GM23338 (cell line): ENCODE data around the gene KCND2. TPM values are rescaled to one million over a fixed set of nuclear protein-coding genes. Genes with fewer than 3 reads are reported as not detected.

ENCODE experiments used
- ATAC-seq: fragments of 200-7000 bp; cut with Tn5 transposase; 3 replicates; pipeline ENCODE4 v1.9.1; 2020
- DNase-seq: peaks from one replicate; pipeline ENCODE4 v3.0.0-alpha.2; 2015; ENCODE audit warnings: low spot score
- H2AFZ ChIP-seq: fragments of 200-600 bp; sonication (generic); 2 replicates; pipeline ENCODE4 v1.8.0; 2016; ENCODE audit warnings: antibody characterized with exemption, mild to moderate bottlenecking, moderate library complexity
- H3F3A ChIP-seq: fragments of 200-600 bp; sonication (generic); replicated peaks from 2 replicates; pipeline ENCODE4 v1.8.0; 2017; ENCODE audit warnings: antibody characterized with exemption, mixed run types, low read depth
- H3K27ac ChIP-seq: fragments of 200-600 bp; sonication (generic); 2 replicates; pipeline ENCODE4 v1.6.1; 2016; ENCODE audit warnings: low read depth
- H3K27me3 ChIP-seq: fragments of 200-600 bp; sonication (generic); 2 replicates; pipeline ENCODE4 v1.8.0; 2016; ENCODE audit warnings: mild to moderate bottlenecking, mixed run types, moderate library complexity; ENCODE audit not compliant: insufficient read depth
- H3K36me3 ChIP-seq: fragments of 200-600 bp; sonication (generic); 2 replicates; pipeline ENCODE4 v1.8.0; 2016; ENCODE audit warnings: mild to moderate bottlenecking; ENCODE audit not compliant: insufficient read depth
- H3K4me1 ChIP-seq: fragments of 200-600 bp; sonication (generic); 2 replicates; pipeline ENCODE4 v1.8.0; 2016; ENCODE audit warnings: mild to moderate bottlenecking, moderate library complexity; ENCODE audit not compliant: insufficient read depth
- H3K4me2 ChIP-seq: fragments of 200-600 bp; sonication (generic); 2 replicates; pipeline ENCODE4 v1.7.1; 2017; ENCODE audit warnings: mixed run types
- H3K4me3 ChIP-seq: fragments of 200-600 bp; sonication (generic); 2 replicates; pipeline ENCODE4 v1.6.1; 2016; ENCODE audit warnings: mixed run types
- H3K79me2 ChIP-seq: fragments of 200-600 bp; sonication (generic); replicated peaks from 2 replicates; pipeline ENCODE4 v1.8.0; 2017; ENCODE audit warnings: mild to moderate bottlenecking; ENCODE audit not compliant: insufficient read depth
- H3K9me2 ChIP-seq: fragments of 200-600 bp; sonication (generic); 2 replicates; pipeline ENCODE4 v1.8.0; 2017; ENCODE audit not compliant: insufficient read depth
- H4K20me1 ChIP-seq: fragments of 200-600 bp; sonication (generic); replicated peaks from 2 replicates; pipeline ENCODE4 v1.8.0; 2017; ENCODE audit warnings: mild to moderate bottlenecking; ENCODE audit not compliant: insufficient read depth
- H3K27ac Mint-ChIP-seq: 2 replicates; pipeline ENCODE4 v1.8.0; 2020; ENCODE audit warnings: inconsistent platforms, mild to moderate bottlenecking, moderate library complexity, mixed read lengths
- H3K27me3 Mint-ChIP-seq: 3 replicates; pipeline ENCODE4 v1.8.0; 2022; ENCODE audit warnings: low read depth, mild to moderate bottlenecking, moderate library complexity, mixed read lengths, inconsistent platforms; ENCODE audit not compliant: insufficient read depth, poor library complexity
- H3K36me3 Mint-ChIP-seq: 3 replicates; pipeline ENCODE4 v1.8.0; 2021; ENCODE audit warnings: low read depth, mild to moderate bottlenecking, inconsistent platforms, moderate library complexity, mixed read lengths
- H3K4me1 Mint-ChIP-seq: 3 replicates; pipeline ENCODE4 v1.8.0; 2020; ENCODE audit warnings: mild to moderate bottlenecking, inconsistent platforms, mixed read lengths
- H3K4me3 Mint-ChIP-seq: 3 replicates; pipeline ENCODE4 v1.8.0; 2021; ENCODE audit warnings: moderate library complexity, mild to moderate bottlenecking, inconsistent platforms, mixed read lengths
- H3K9me3 Mint-ChIP-seq: 3 replicates; pipeline ENCODE4 v1.8.0; 2020; ENCODE audit warnings: moderate library complexity, mild to moderate bottlenecking, inconsistent platforms, mixed read lengths
- CREB1 ChIP-seq: fragments of 250-450 bp; sonication (Bioruptor Pico); IDR thresholded peaks from 2 replicates; pipeline ENCODE4 v1.5.0; 2020; ENCODE audit warnings: low read depth, mild to moderate bottlenecking, moderate library complexity
- ETS1 ChIP-seq: IDR thresholded peaks from 2 replicates; pipeline ENCODE4 v1.6.1; 2016; ENCODE audit warnings: antibody characterized with exemption
- EZH2 ChIP-seq: fragments of 200-600 bp; sonication (generic); IDR thresholded peaks from one replicate; pipeline ENCODE4 v1.8.0; 2017; ENCODE audit warnings: antibody characterized with exemption, mild to moderate bottlenecking, low read depth; ENCODE audit not compliant: unreplicated experiment
- EZH2phosphoT487 ChIP-seq: fragments of 200-600 bp; sonication (generic); IDR thresholded peaks from one replicate; pipeline ENCODE4 v1.8.1; 2018; ENCODE audit warnings: antibody characterized with exemption; ENCODE audit not compliant: unreplicated experiment
- POLR2AphosphoS5 ChIP-seq: IDR thresholded peaks from 2 replicates; pipeline ENCODE4 v1.6.1; 2016; ENCODE audit warnings: antibody characterized with exemption, low read depth
- REST ChIP-seq: IDR thresholded peaks from one replicate; pipeline ENCODE4 v1.6.1; 2018; ENCODE audit warnings: antibody characterized with exemption; ENCODE audit not compliant: unreplicated experiment
- STAT1 ChIP-seq: IDR thresholded peaks from one replicate; pipeline ENCODE4 v1.6.1; 2016; ENCODE audit warnings: antibody characterized with exemption; ENCODE audit not compliant: unreplicated experiment
- ZNF114 ChIP-seq: fragments of 250-450 bp; sonication (Bioruptor Pico); IDR thresholded peaks from 2 replicates; pipeline ENCODE4 v1.5.0; 2020; ENCODE audit warnings: mild to moderate bottlenecking, moderate library complexity
- ZNF331 ChIP-seq: fragments of 250-450 bp; sonication (Bioruptor Pico); IDR thresholded peaks from 2 replicates; pipeline ENCODE4 v1.5.0; 2020; ENCODE audit warnings: low read depth, mild to moderate bottlenecking, moderate library complexity
- polyA plus RNA-seq: library from polyadenylated mRNA; unstranded; fragments of >200 nt; fragmentation: Nextera tagmentation; extraction: Ambion mirVana; gene quantifications from 2 replicates; pipeline ENCODE4 v1.2.1, GENCODE V29; 2016
- total RNA-seq: library from RNA; depleted of rRNA; stranded (reverse); fragments of >200 nt; shearing (Covaris generic); gene quantifications from 2 replicates; pipeline ENCODE4 v1.2.3, GENCODE V29; 2014
- TF ChIP-seq, protein P1 (sequence below), 2 experiments: fragments of 200-600 bp in 1 of 2; sonication (generic) in 1 of 2; conservative IDR thresholded peaks; 2 replicates each; pipeline versions ENCODE4 v1.5.1 to v1.6.1; 2016 to 2017; ENCODE audit warnings: antibody characterized with exemption in 2 of 2, low read depth in 2 of 2, mild to moderate bottlenecking in 2 of 2, moderate library complexity in 1 of 2

KCND2 gene
- total and polyA plus RNA-seq, 2 experiments from 2014 or later = 7.1 to 15.6 TPM

DNA sequence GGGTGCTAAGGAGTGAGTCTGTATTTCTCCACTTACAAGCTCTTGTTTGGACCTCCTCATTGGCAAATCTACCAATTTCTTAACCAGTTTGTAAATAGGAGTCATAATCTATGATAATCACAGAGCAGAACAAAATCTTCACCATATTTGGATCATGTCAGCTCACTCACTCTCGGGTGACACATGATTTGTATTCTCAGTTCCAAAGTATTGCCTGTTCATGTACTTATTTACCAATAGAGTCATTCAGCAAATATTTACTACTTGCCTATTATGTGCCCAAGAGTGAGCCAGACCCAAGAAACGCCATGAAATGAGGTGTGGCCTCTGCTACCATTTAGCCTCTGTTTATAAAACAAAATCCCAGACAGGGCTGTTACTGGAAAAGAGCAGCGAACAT, 470.2 kb downstream of the KCND2 start:
- H3K4me2 ChIP-seq = no peak overlapping the region
- TF ChIP-seq ZNF114 (no peak), POLR2AphosphoS5 (no peak), EZH2phosphoT487 (no peak), STAT1 (no peak), EZH2 (no peak), CREB1 (CRISPR knock-in tag) (no peak), REST (no peak), ETS1 (no peak), ZNF331 (CRISPR knock-in tag) (no peak)
- TF ChIP-seq, protein P1, sequence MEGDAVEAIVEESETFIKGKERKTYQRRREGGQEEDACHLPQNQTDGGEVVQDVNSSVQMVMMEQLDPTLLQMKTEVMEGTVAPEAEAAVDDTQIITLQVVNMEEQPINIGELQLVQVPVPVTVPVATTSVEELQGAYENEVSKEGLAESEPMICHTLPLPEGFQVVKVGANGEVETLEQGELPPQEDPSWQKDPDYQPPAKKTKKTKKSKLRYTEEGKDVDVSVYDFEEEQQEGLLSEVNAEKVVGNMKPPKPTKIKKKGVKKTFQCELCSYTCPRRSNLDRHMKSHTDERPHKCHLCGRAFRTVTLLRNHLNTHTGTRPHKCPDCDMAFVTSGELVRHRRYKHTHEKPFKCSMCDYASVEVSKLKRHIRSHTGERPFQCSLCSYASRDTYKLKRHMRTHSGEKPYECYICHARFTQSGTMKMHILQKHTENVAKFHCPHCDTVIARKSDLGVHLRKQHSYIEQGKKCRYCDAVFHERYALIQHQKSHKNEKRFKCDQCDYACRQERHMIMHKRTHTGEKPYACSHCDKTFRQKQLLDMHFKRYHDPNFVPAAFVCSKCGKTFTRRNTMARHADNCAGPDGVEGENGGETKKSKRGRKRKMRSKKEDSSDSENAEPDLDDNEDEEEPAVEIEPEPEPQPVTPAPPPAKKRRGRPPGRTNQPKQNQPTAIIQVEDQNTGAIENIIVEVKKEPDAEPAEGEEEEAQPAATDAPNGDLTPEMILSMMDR (conservative IDR thresholded peaks at IDR 0.05; ENCODE audit: low read depth in 2 of 2) = no peak
- Mint-ChIP-seq H3K36me3 (peaks cover 3% of the 10 kb centered on the region; the same call in 1 of the 3 replicates), H3K4me1 (peaks cover 58% of the 10 kb centered on the region), H3K27me3 (no peaks in the 10 kb centered on the region), H3K9me3 (no peaks in the 10 kb centered on the region), H3K27ac (peak overlapping the region; percentile 7; the same call in 1 of the 2 replicates), H3K4me3 (no peak overlapping the region)
- no peak for DNase-seq
- H4K20me1 ChIP-seq = no peaks in the 10 kb centered on the region
- peaks cover 32% of the 10 kb centered on the region for H3K4me1 ChIP-seq
- no peak overlapping the region for H3K27ac ChIP-seq
- H3K79me2 ChIP-seq = no peaks in the 10 kb centered on the region
- H3K9me2 ChIP-seq = no peaks in the 10 kb centered on the region
- H3F3A ChIP-seq = no peaks in the 10 kb centered on the region
- no peaks in the 10 kb centered on the region for H3K36me3 ChIP-seq
- H3K4me3 ChIP-seq = no peak overlapping the region
- ATAC-seq = no peak
- no peaks in the 10 kb centered on the region for H3K27me3 ChIP-seq
- no peak overlapping the region for H2AFZ ChIP-seq

GRCh38 chr7:120760050-120760449, 487.1 kb downstream of the KCND2 start:
- Mint-ChIP-seq H3K27ac (no peak overlapping the region), H3K36me3 (no peaks in the 10 kb centered on the region), H3K4me1 (peaks cover 8% of the 10 kb centered on the region), H3K4me3 (no peak overlapping the region), H3K9me3 (no peaks in the 10 kb centered on the region), H3K27me3 (no peaks in the 10 kb centered on the region)
- H3K4me1 ChIP-seq = no peaks in the 10 kb centered on the region
- no peaks in the 10 kb centered on the region for H4K20me1 ChIP-seq
- H3K79me2 ChIP-seq = no peaks in the 10 kb centered on the region
- H3K36me3 ChIP-seq = no peaks in the 10 kb centered on the region
- H2AFZ ChIP-seq = no peak overlapping the region
- ATAC-seq (no peak), DNase-seq (no peak)
- H3K4me2 ChIP-seq = no peak overlapping the region
- H3K27me3 ChIP-seq = no peaks in the 10 kb centered on the region
- H3F3A ChIP-seq = no peaks in the 10 kb centered on the region
- no peak overlapping the region for H3K27ac ChIP-seq
- H3K9me2 ChIP-seq = 0 out of 2 replicates have a peak, but pooled peaks cover 8% of the 10 kb centered on the region
- H3K4me3 ChIP-seq = no peak overlapping the region
- TF ChIP-seq REST (no peak), EZH2 (no peak), CREB1 (CRISPR knock-in tag) (no peak), STAT1 (no peak), POLR2AphosphoS5 (no peak), ZNF331 (CRISPR knock-in tag) (no peak), ETS1 (no peak)
